Measurements from ENCODE around the gene NKAIN2.
"Not testable (repeated sequence)": the region's sequence is repeated elsewhere in the genome, so short reads cannot be mapped to it uniquely, and the experiment has no call there.

Gene NKAIN2

DNA sequence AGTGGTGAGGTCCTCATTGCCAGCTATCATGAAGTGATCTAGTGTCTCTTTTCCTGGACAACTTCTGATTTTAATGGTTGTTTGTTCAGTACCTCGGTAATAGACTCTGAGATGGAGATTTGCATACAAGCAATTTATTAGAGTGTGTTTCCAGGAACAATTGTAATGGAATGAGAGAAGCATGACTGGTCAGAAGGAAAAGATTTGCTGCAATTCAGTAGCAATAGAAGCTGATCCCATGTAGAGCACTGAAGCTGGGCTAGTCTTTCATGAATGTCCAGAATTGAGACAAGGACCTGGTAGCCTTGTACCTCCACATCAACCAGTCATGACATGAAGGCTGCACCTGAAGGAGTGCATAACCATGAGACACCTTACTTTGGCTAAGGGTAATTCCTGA is 526.5 kb downstream of the NKAIN2 start:
- no peak for DNase-seq (ENCODE audit: low read depth in 2 of 2)

DNA sequence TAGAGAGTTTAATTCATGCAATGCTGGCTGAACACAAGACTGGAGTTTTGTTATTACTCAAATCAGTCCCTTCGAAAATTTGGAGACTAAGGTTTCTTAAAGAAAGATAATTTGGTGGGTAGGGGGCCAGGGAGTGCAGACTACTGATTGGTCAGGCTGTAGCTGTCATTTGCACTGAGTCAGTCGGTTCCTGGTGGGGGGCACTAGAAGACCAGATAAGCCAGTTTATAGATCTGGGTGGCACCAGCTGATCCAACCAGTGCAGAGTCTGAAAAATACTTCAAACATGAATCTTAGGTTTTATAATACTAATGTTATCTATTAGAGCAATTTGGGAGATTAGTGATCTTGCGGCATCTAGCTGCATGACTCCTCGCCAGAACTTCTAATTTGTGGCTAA is 530.7 kb downstream of the NKAIN2 start:
- no peak for DNase-seq (ENCODE audit: low read depth in 2 of 2)

DNA sequence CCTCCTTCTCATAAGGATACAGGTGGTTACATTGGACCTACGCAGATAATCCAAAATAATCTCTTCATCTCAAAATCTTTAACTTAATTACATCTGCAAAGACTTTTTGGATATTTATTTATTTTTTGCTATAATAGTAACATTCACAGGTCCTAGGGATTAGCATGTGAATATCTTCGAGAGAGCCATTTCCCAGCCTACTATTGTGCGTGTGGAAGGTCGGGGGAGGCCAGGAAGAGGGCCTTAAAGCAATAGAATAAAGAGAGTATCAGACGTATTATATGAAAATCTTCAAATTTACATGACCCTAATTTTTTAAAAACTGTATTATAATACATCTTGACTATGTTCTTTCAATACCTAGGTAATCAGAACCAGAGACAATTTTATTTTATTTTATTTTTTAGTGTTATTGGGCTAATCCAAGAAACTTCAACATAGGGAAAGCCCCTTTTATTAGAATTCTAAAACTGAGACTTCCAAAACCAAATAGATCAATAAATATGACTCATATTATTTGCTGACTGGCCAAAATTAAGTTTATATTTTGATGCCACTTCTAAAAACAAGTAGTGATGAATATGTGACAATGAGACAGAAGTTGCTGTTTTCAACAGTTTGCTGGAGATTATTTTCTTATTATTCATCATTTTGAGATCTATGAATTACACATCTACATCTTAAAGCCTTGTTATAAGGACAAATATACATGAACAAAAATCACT is 536.1 kb downstream of the NKAIN2 start:
- DNase-seq (ENCODE audit: low read depth in 2 of 2): no peak

DNA sequence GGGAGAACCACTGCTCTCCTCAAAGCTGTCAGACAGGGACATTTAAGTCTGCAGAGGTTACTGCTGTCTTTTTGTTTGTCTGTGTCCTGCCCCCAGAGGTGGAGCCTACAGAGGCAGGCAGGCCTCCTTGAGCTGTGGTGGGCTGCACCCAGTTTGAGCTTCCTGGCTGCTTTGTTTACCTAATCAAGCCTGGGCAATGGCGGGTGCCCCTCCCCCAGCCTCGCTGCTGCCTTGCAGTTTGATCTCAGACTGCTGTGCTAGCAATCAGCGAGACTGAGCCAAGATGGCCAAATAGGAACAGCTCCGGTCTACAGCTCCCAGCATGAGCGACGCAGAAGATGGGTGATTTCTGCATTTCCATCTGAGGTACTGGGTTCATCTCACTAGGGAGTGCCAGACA is 544.7 kb downstream of the NKAIN2 start:
- DNase-seq (ENCODE audit: low read depth in 2 of 2): not testable (repeated sequence)

DNA sequence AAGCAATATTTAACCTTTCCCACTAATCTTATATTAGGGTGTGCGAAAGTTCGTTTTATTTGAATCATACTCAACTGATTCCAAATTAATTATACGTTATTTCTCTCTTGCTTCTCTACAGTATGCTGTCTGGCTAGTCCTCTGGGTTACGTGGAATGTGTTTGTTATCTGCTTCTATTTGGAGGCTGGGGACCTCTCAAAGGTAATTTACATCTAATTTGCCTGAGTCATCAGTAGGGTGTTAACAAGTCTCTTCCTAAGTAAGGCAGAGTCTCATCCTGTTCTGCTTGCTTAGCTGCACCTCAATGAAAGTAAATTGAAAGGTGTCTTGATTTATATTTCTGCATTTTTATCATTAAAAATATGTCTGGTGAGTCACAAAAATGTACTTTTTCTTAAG is 551.5 kb downstream of the NKAIN2 start:
- DNase-seq (ENCODE audit: low read depth in 2 of 2): no peak

DNA sequence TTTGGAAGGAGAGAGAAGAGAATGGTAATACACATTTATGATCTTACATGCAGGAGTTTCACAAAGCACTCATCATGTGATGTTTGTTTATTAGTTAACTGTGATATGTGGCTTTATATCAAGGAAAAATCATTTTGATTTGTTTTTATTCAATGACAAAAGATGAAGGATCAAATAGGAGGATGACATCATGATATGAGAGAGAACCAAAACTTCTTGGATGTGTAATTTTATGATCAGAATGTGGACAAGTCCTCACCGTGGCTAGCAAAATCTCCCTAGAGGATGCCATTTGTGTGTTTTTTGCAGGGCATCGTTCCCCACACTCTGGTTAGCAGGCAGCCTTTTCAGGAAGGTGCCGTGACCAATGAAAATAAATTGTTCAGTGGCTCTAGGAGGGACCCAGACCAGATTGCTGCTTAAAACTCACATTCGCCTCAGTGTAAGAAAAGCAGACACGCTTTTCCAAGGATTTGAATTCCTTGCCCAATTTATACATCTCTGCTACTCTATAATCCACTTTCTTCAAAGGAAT is 552.7 kb downstream of the NKAIN2 start:
- no peak for DNase-seq (ENCODE audit: low read depth in 2 of 2)

DNA sequence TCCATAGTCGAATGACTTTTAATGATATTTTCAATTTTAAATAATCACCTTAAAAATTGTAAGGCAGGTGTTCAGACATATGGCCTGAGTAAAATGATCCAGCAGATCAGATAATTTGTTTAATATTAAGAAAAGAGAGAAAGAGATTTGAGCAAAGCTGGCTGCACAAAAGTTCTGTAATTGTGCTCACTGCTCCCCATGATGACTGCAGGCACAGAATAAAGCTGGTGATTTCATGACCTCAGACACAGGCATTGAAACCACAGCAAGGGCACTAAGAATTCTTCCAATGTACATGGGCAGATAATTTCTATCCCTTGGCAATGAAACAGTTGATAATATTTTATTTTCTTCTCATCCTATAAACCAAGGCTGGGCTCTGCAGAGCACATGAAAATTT is 553.1 kb downstream of the NKAIN2 start:
- DNase-seq (ENCODE audit: low read depth in 2 of 2): no peak

DNA sequence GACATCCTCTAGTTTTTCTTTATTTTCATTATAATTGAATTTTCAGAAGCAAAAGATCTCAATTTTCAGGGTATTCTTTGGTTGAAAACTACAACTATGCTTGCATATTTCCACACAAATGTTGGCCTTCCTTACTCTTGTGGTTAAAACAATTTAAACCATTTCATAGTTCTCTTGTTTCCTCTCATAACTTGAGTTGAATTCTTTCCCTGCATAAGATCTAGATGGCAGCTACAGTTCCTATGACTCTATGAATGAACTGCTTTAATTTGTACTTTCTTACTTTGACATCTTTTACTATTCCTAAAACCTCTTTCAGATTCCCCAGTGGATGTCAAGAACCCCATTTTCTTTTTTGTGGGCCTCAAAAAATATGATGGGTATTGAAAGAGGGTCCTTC is 564.5 kb downstream of the NKAIN2 start:
- DNase-seq (ENCODE audit: low read depth in 2 of 2): no peak

DNA sequence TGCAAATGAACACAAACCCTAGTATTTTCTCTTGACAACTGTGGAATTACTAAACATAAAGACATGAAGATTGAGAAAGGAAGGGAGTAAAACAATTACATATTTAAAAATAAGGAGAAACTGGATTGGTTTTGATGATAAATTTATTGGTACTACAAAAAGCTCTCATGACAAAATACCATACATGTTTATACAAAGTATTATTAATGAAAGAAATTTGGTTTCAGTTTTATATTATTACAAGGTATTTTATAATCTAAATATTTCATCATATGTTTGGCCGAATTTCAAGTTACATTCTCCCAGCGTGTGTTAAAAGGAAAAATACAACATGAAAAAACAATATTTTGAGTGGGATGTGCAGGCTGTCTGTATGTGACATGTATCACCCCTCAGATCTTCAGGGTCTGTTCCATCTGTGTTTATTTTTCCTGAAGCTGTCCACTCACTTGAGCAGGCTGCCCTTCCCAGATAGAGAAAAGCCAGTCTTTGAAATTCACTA is 568.4 kb downstream of the NKAIN2 start:
- DNase-seq (ENCODE audit: low read depth in 2 of 2): no peak

DNA sequence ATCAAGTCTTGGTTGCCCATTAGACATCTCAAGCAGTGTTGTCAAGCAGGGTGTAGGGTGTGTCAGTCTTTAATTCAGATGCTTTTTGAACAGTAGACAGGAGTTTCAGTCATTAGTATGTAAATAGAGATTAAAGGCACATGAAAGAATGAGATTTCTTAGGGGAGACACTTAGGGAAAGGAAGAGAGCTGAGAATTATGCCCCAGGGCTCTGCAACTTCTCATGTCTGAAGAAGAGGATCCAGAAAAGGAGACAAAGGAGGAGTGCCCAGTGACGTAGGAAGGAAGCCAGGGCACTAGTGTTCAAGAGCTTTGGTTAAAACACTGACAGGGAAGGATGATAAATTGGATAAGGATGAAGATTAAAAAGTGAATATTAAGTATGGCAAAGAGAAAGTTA is 569.7 kb downstream of the NKAIN2 start:
- no peak for DNase-seq (ENCODE audit: low read depth in 2 of 2)

DNA sequence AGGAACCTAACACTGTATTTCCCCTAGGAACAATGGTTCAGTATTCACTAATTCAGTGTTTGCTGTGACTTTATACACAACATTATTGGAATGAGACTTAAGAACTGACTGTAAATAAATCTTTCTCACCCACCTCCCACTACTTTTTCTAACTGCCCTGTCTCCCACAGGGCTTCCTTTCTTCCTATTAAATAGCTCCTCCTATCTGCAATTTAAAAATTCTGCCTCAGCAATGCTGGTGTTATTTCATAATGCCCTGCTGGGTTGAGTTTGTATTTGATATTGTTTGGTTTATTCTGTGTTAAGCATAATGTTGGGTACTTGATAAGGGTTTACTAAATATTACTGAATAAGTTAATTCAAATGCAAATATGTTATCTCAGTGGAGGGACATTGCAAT is 585.5 kb downstream of the NKAIN2 start:
- no peak for DNase-seq (ENCODE audit: low read depth in 2 of 2)

DNA sequence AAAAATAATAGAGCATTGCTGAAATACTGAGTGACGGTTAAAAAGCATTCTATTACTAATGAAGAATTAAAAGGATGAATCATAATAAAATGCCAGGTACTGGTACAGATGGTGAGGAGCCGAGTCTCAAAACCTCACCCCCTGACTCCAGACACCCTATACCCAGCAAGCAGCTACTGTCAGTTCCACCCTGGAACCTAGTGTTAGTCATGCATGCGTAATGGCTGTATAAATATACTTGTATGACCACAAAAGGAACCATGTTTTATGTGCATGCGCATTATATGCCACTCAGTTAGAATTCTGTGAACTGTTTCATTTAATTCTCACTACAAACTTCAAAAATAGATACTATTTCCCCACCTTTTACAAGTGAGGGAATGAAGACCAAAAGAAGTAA is 589.9 kb downstream of the NKAIN2 start:
- DNase-seq (ENCODE audit: low read depth in 2 of 2): no peak

DNA sequence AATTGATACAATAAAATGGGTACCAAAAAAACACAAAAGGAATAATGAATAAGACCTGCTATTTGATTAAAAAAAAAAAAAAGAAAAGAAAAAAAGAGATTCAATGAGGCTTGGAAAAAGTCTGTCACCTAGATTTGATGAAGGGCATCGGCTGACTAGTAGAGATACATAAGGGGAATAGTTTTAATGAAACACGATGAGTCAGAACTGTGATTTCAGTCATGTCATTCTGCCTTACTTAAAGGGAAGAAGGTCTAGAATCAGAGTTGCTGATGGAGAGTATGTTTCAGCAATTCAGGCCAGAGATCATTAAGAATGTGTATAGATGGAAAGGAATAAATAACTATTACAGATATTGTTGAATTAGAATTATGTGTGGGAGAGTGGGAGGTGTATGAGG is 592.7 kb downstream of the NKAIN2 start:
- no peak for DNase-seq (ENCODE audit: low read depth in 2 of 2)

DNA sequence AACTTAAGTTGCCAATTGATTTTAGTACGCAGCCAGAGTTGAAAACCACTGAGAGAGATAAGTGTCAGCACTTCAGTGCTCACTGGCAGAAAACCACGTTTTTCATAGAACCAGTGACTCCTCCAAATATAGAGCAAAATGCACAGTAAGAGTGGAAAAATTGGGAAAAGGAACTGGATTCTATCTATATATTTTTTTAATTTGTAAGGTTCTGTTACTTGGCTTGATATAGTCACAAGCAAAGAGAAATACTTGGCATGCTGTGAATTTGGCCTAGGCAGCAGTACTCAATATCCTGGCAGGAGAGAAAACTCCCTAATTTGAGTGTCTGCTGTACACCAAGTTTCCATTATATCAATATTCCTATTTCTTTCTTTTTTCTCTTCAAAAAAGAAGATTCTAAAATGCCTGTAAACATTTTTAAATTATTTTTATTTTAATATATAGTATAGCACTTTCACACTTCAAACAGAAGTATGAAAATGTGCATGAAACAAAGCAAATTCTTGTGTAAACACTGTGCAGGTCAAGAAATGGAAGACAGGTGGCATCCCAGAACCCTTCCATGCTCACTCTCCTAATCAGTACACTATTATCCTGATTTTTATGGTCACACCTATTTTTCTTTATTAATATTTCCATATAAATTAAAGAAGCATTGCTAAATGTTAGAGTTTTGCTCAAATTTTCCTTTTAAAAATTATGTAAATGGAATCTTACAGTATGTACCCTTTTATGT is 596.8 kb downstream of the NKAIN2 start:
- DNase-seq (ENCODE audit: low read depth in 2 of 2): no peak

DNA sequence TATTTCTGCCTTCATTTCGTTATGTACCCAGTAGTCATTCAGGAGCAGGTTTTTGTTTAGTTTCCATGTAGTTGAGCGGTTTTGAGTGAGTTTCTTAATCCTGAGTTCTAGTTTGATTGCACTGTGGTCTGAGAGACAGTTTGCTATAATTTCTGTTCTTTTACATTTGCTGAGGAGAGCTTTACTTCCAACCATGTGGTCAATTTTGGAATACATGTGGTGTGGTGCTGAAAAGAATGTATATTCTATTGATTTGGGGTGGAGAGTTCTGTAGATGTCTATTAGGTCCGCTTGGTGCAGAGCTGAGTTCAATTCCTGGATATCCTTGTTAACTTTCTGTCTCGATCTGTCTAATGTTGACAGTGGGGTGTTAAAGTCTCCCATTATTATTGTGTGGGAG is 606.8 kb downstream of the NKAIN2 start:
- DNase-seq (ENCODE audit: low read depth in 2 of 2): not testable (repeated sequence)

DNA sequence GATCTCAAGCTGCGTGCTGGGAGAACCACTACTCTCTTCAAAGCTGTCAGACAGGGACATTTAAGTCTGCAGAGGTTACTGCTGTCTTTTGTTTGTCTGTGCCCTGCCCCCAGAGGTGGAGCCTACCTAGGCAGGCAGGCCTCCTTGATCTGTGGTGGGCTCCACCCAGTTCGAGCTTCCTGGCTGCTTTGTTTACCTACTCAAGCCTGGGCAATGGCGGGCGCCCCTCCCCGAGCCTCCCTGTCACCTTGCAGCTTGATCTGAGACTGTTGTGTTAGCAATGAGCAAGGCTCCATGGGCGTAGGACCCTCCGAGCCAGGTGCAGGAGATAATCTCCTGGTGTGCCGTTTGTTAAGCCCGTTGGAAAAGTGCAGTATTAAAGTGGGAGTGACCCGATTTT is 609.0 kb downstream of the NKAIN2 start:
- DNase-seq (ENCODE audit: low read depth in 2 of 2): not testable (repeated sequence)

DNA sequence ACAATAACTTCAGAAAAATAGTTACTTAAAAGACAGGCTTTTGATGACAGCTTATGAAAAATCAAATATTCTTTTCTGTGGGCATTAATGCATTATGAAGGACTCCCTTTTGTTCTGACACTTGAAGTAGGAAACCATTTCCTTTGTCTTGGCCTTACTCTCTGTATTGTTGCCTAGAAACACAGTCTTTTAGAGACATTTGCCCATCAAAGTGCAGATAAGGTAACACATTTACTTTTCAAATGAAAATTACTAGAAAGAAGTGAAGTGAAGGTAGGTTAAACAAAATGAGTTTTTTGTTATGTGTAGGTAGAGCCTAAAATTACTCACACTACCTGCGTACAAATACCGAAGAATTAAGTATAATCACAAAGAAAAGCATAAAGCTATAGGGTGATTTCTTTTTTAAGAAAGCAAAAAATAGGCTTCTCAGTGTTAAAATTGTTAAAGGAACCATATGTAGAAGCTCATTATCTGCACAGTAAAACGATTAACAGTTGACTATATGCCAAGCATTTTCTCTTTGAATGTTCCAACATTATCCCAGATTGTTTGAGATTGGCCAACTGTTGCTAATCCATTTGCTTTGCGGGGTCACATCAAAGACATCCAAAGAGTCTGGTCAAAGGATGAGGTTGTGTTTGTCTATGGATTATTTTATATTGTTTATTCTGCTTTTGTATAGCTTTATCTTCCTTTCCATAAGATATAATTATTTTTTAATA is 616.6 kb downstream of the NKAIN2 start:
- no peak for DNase-seq (ENCODE audit: low read depth in 2 of 2)

DNA sequence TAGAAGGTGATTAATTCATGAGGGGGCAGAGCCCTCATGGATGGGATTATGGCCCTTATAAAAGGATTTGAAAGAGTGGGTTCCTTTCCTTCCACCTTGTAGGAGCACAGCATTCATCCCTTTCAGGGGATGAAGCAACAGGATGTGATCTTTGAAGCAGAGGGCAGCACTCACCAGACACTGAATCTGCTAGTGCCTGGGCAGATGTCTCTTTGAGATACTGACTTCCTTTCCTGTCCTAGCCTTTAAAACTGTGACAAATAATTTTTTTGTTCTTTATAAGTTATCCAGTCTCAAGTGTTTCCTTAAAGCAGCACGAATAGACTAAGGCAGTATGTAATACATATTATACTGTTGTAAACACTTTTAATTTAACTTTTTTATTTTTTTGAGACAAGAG is 620.0 kb downstream of the NKAIN2 start:
- DNase-seq (ENCODE audit: low read depth in 2 of 2): no peak

DNA sequence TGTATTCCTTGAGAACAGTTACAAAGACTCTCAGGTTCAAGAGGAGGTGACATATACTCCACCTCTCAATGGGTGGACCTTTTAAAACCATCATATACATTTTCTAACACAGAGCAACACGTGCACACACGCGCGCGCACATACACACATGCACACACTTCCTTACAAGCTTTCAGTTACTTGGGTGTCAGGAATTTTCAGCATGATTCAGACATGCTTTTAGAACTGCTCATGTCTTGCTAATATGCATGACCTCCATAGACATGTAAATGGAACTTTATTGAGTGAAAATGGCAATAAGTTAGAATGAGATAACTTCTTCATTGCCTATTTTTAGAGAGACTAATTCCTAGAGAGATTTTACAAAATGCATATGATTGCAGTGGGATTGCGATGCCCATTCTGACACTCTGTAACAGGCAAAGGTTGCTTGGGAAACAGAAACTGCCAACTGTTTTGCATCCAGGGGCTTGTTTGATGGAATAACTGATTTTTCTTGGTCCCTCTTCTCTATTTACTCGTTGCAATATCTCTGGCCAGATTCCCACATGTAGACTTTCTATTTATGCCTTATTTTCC is 627.2 kb downstream of the NKAIN2 start:
- no peak for DNase-seq (ENCODE audit: low read depth in 2 of 2)

DNA sequence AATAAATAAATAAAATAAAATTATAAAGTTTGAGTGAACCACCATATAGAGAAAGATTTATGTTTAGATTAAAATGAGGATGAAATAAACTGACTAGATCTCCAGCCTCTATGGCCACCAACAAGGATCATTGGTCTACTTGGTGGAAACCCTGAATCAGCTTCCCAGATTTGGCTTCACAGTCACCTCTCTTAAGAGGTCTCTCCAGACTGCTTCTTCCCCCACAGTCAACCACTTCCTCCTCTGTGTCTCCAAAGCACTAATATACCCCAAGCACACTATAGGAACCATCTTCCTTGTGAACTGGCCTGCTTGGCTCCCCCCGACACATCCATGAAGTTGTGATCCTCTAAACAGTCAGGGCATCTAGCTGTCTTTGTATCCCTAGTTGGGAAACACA is 629.0 kb downstream of the NKAIN2 start:
- no peak for DNase-seq (ENCODE audit: low read depth in 2 of 2)

DNA sequence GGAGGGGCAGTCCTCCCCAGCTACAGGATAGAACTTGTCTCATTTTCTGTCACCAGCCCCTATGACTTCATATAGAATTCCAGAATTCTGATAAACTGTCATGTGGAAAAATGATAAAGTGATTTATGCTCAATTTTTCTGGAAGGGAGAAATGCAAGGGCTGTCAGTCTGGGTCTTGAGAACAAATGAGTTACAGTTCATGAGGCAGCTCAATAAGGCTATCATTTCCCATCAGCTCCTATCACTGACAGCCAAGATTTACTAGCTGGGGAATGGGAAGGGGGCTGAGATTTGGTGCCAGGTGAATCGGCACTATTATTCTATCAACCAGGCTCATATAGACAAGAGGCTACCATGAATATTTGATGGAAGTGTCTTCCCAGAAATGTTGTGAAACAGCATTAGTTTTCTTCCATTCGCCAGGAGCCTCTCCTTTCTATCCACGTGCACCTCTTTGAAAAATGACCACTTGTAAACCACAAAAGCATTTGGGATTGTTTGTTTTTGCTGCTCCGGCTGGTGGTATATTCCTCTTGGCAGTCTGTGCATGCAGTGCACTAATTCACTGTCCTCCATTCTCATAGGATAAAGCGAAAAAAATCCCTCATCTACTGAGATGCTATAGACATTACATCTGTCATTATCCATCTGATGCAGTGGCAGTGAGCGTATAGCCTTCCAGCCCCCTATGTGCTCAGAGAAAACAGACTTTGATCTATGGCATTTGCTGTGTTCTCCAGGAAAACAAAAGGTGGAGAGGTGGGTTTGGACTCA is 629.9 kb downstream of the NKAIN2 start:
- no peak for DNase-seq (ENCODE audit: low read depth in 2 of 2)
